GM12872 (cell line): ENCODE measurements around the gene HYOU1.

Experiments used
- TF ChIP-seq, protein P1 (sequence below): IDR thresholded peaks from 3 replicates; pipeline ENCODE4 v1.5.1; 2011; ENCODE audit warnings: low read depth, mild to moderate bottlenecking, low read length, moderate library complexity; ENCODE audit not compliant: insufficient read depth

Gene HYOU1

GRCh38 chr11:119091178-119091577 lies 34.2 kb upstream of the HYOU1 start:
- TF ChIP-seq, protein P1, sequence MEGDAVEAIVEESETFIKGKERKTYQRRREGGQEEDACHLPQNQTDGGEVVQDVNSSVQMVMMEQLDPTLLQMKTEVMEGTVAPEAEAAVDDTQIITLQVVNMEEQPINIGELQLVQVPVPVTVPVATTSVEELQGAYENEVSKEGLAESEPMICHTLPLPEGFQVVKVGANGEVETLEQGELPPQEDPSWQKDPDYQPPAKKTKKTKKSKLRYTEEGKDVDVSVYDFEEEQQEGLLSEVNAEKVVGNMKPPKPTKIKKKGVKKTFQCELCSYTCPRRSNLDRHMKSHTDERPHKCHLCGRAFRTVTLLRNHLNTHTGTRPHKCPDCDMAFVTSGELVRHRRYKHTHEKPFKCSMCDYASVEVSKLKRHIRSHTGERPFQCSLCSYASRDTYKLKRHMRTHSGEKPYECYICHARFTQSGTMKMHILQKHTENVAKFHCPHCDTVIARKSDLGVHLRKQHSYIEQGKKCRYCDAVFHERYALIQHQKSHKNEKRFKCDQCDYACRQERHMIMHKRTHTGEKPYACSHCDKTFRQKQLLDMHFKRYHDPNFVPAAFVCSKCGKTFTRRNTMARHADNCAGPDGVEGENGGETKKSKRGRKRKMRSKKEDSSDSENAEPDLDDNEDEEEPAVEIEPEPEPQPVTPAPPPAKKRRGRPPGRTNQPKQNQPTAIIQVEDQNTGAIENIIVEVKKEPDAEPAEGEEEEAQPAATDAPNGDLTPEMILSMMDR: no peak

DNA sequence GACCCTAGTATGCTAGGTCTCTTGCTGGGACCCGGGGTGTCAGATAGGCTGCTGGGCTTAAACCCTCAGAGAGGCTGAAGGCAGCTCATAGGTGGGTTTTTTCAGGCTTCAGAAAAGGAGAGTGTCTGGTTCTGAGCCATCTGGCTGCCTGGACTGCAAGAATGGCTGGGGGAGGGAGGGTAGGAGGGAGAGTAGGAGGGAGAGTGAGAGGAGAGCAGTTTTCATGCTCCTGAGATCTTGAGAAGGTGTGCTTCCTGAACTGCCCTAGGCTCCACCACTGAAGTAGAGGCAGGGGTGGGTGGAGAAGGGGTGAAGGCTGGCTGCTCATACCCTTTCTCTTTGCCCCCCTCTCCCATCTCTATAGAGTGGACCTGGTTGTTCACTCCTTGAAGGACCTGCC lies 32.3 kb upstream of the HYOU1 start:
- TF ChIP-seq, protein P1: no peak

DNA sequence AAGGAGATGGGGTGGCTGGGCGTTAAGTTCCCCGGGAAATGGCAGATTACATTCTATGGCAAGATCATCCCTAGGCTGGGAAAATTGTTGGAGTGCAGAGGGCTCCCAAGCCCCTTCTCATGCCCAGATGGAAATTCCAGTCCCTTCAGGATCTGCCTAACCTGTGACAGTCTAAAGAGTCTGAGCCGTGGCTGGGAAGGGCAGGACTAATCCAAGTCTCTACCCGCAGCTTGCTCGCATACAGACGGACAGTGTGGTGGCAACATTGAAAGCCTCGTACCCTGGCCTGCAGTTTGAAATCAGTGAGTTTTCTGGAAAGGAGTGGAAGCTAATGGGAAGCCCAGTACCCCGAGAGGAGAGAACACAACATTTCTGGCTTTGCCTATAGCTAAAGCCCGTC lies 31.4 kb upstream of the HYOU1 start:
- TF ChIP-seq, protein P1: no peak

- TF ChIP-seq, protein P1: no peak
These were observed 30.8 kb upstream of the HYOU1 start for GRCh38 chr11:119087747-119088241.

DNA sequence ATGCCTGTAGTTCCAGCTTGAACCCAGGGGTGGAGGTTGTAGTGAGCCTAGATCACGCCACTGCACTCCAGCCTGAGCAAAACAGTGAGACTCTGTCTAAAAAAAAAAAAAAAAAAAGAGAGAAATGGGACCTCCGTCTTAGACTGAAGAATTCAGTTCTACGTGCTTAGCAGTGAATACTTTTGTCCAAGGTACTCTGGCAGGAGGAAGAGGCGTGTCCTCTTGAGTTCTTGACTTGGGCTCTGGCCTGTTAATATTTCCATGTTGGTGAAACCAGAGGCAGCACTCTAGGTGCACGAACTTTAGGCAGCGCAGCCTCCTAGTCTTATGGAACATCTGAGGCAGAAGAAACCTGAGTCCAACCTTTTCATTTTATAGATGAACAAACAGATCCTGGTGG lies 30.1 kb upstream of the HYOU1 start:
- TF ChIP-seq, protein P1: no peak

GRCh38 chr11:119085437-119085847 lies 28.4 kb upstream of the HYOU1 start:
- TF ChIP-seq, protein P1: no peak

- TF ChIP-seq, protein P1: no peak
These were observed 27.8 kb upstream of the HYOU1 start, which contains the start of gene HMBS for GRCh38 chr11:119084663-119085436. Gene HMBS, plus strand, starts transcription at chr11:119084881. Its CDS starts 153 bp downstream, at chr11:119085034.
